Esophagus squamous epithelium (tissue), 5 donors: ENCODE data around the gene DENND2D. TPM values are rescaled to one million over a fixed set of nuclear protein-coding genes. Genes with fewer than 3 reads are reported as not detected.

Experiments
- DNase-seq: peaks from one replicate; lab custom pipeline; 2025; lab: John Stamatoyannopoulos, UW
- H3K27ac ChIP-seq, 4 donors: fragments of 200-600 bp; sonication (generic); one replicate each; pipeline ENCODE4 v1.5.1; 2016 to 2019; ENCODE audit warnings: mild to moderate bottlenecking in 1 of 4
- H3K27me3 ChIP-seq, 4 donors: fragments of 200-600 bp; sonication (generic); 1 replicate in 3 of 4; 2 replicates in 1 of 4; pipeline versions ENCODE4 v1.5.1 to v1.6.0; 2017 to 2021; ENCODE audit warnings: antibody characterized with exemption in 1 of 4
- H3K36me3 ChIP-seq, 3 donors: fragments of 200-600 bp; sonication (generic); one replicate each; pipeline ENCODE4 v1.5.1; 2016 to 2019
- H3K4me1 ChIP-seq, 3 donors: fragments of 200-600 bp; sonication (generic); one replicate each; pipeline ENCODE4 v1.5.1; 2017 to 2019
- H3K4me3 ChIP-seq, 4 donors: fragments of 200-600 bp; sonication (generic); 1 replicate in 3 of 4; 2 replicates in 1 of 4; pipeline ENCODE4 v1.5.1; 2016 to 2019; ENCODE audit warnings: mild to moderate bottlenecking in 2 of 4, moderate library complexity in 1 of 4
- H3K9me3 ChIP-seq, 3 donors: fragments of 200-600 bp; sonication (generic); one replicate each; pipeline ENCODE4 v1.5.1; 2016 to 2019
- CTCF ChIP-seq, 6 experiments: fragments of 450-650 bp in 4 of 6; fragments of 200-600 bp in 2 of 6; sonication (generic) in 2 of 6; IDR thresholded peaks; one replicate each; pipeline ENCODE4 v1.5.1; 2016 to 2019; ENCODE audit warnings: antibody characterized with exemption in 6 of 6, mild to moderate bottlenecking in 4 of 6, moderate library complexity in 4 of 6
- POLR2A ChIP-seq, 4 donors: fragments of 450-650 bp; IDR thresholded peaks; one replicate each; pipeline ENCODE4 v1.6.1; 2017; ENCODE audit warnings: antibody characterized with exemption in 4 of 4, mild to moderate bottlenecking in 4 of 4, moderate library complexity in 3 of 4
- WGBS, 2 donors: methylation state at CpG; one replicate each; pipeline ENCODE4 v1.1.5; 2018; 5-methylcytosine and 5-hydroxymethylcytosine counted together
- intact Hi-C: fragments of 100-400 bp; cut with DNase I; formaldehyde crosslinking; loops from one replicate; pipeline ENCODE4 v1.15.0; 2022
- total RNA-seq, 4 donors: library from RNA; depleted of rRNA; stranded (reverse); fragments of >200 nt; gene quantifications; one replicate each; pipeline ENCODE4 v1.1.0, GENCODE V29; 2016
- donor health status: DM: yes; HTN: yes; CAD: no.

Gene DENND2D
- total RNA-seq, 4 donors from 2014 or later: 55.3 to 73.3 (median 66.5) TPM

- H3K36me3 ChIP-seq: peaks cover 0 to 80% (median 0%) of the 10 kb centered on the region in 3 donors
- TF ChIP-seq CTCF (IDR thresholded peaks at IDR 0.05): no peak
- TF ChIP-seq POLR2A (IDR thresholded peaks at IDR 0.05): no peak
- no peaks in the 10 kb centered on the region for H3K27me3 ChIP-seq
- intact Hi-C loops: no loop called here
- no peak overlapping the region for H3K27ac ChIP-seq
- DNase-seq: no peak
- H3K4me1 ChIP-seq: no peaks in the 10 kb centered on the region
- H3K4me3 ChIP-seq: no peak overlapping the region
- 45 to 63% methylated on average over 2 of the region's 2 CpGs for WGBS, 2 donors
- no peaks in the 10 kb centered on the region for H3K9me3 ChIP-seq
Observed at GRCh38 chr1:111164151-111164550, 36.3 kb downstream of the DENND2D start.

- no peak for DNase-seq
- no peak overlapping the region for H3K27ac ChIP-seq
- H3K9me3 ChIP-seq: no peaks in the 10 kb centered on the region
- no peak overlapping the region for H3K4me3 ChIP-seq
- H3K4me1 ChIP-seq: no peaks in the 10 kb centered on the region
- WGBS, 2 donors: 93 to 100% methylated on average over 4 of the region's 4 CpGs
- H3K27me3 ChIP-seq: no peaks in the 10 kb centered on the region
- intact Hi-C loops: no loop called here
- TF ChIP-seq POLR2A (IDR thresholded peaks at IDR 0.05) (no peak), CTCF (IDR thresholded peaks at IDR 0.05) (no peak)
- peaks cover 0 to 76% (median 0%) of the 10 kb centered on the region in 3 donors for H3K36me3 ChIP-seq
Observed at GRCh38 chr1:111163363-111163762, 37.1 kb downstream of the DENND2D start.

- TF ChIP-seq CTCF (IDR thresholded peaks at IDR 0.05): no peak
- TF ChIP-seq POLR2A (IDR thresholded peaks at IDR 0.05): no peak
- peaks cover 0 to 76% (median 0%) of the 10 kb centered on the region in 3 donors for H3K36me3 ChIP-seq
Observed at GRCh38 chr1:111162488-111162880, 38.0 kb downstream of the DENND2D start.

GRCh38 chr1:111161843-111162487 lies 38.5 kb downstream of the DENND2D start:
- TF ChIP-seq POLR2A (IDR thresholded peaks at IDR 0.05) (no peak), CTCF (IDR thresholded peaks at IDR 0.05) (no peak)
- WGBS, 2 donors: 44 to 60% methylated on average over 1 of the region's 1 CpG
- Histone ChIP-seq H3K27me3 (no peaks in the 10 kb centered on the region), H3K9me3 (no peaks in the 10 kb centered on the region), H3K36me3 (peaks cover 0 to 76% (median 0%) of the 10 kb centered on the region in 3 donors), H3K27ac (no peak overlapping the region), H3K4me3 (no peak overlapping the region), H3K4me1 (no peaks in the 10 kb centered on the region)
- no peak for DNase-seq
- intact Hi-C loops: no loop called here

More at GRCh38 chr1:111162488-111162880, 38.0 kb downstream of the DENND2D start:
- intact Hi-C loops: no loop called here
- H3K27ac ChIP-seq: no peak overlapping the region
- no peak overlapping the region for H3K4me3 ChIP-seq
- H3K4me1 ChIP-seq: no peaks in the 10 kb centered on the region
- H3K9me3 ChIP-seq: no peaks in the 10 kb centered on the region
- no peaks in the 10 kb centered on the region for H3K27me3 ChIP-seq
- DNase-seq: no peak
- WGBS, 2 donors: 92% methylated on average over 2 of the region's 2 CpGs

- Histone ChIP-seq H3K27me3 (no peaks in the 10 kb centered on the region), H3K36me3 (peaks cover 0 to 97% (median 0%) of the 10 kb centered on the region in 3 donors), H3K4me1 (no peaks in the 10 kb centered on the region), H3K9me3 (no peaks in the 10 kb centered on the region), H3K4me3 (no peak overlapping the region), H3K27ac (no peak overlapping the region)
- TF ChIP-seq CTCF (IDR thresholded peaks at IDR 0.05) (no peak), POLR2A (IDR thresholded peaks at IDR 0.05) (no peak)
- 88 to 92% methylated on average over 2 of the region's 2 CpGs for WGBS, 2 donors
- DNase-seq: no peak
- intact Hi-C loops: no loop called here
Observed at GRCh38 chr1:111157431-111157830, 43.0 kb downstream of the DENND2D start.
